ENCODE measurements around the gene STXBP5.

Gene STXBP5

DNA sequence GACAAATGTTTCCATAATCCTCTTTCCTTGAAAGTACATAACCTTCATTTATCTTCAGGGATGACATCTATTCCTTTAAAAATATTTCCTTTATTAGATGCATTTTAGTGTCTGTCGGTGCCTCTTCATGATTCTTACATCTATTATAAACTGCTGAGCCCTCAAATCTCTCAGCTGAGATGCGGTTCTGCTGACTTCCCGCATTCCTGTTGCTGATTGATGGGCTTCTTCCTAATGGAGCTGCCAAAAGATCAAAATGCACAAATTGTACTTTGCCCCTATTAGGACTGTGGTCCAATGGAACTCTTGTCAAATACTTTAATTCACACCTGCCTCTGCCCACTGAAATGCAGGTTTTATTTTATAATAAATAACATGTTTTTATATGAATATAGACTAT, 225.6 kb downstream of the STXBP5 start:
- H3K4me3 ChIP-seq (ENCODE audit: low read depth, low read length) = no peak overlapping the region
- no peaks in the 10 kb centered on the region for H3K9me3 ChIP-seq (ENCODE audit: control insufficient read depth, insufficient read depth, low read depth, low read length)
- H3K36me3 ChIP-seq (ENCODE audit: control insufficient read depth in 2 of 2, insufficient read depth in 1 of 2, low read length in 2 of 2) = no peaks in the 10 kb centered on the region
- no peaks in the 10 kb centered on the region for H3K4me1 ChIP-seq (ENCODE audit: control insufficient read depth, insufficient read depth, low read length)
- TF ChIP-seq ZNF48 (tag by site-specific recombination; IDR thresholded peaks at IDR 0.05) (no peak), ZNF664 (tag by site-specific recombination; IDR thresholded peaks at IDR 0.05) (no peak), ZIC2 (tag by site-specific recombination; IDR thresholded peaks at IDR 0.05) (no peak), OVOL3 (tag by site-specific recombination; IDR thresholded peaks at IDR 0.05) (no peak), ZNF555 (tag by site-specific recombination; conservative IDR thresholded peaks at IDR 0.05) (no peak), PRDM10 (tag by site-specific recombination; IDR thresholded peaks at IDR 0.05) (no peak), GFI1B (tag by site-specific recombination; IDR thresholded peaks at IDR 0.05) (no peak), ZNF174 (tag by site-specific recombination; IDR thresholded peaks at IDR 0.05) (no peak)
- ChIA-PET CTCF (no interaction called here), POLR2A (no interaction called here)
- no peak overlapping the region for H3K27ac ChIP-seq (ENCODE audit: extremely low read depth, low read depth, low read length)

- Histone ChIP-seq H3K9me3 (ENCODE audit: control insufficient read depth, insufficient read depth, low read depth, low read length) (no peaks in the 10 kb centered on the region), H3K4me1 (ENCODE audit: control insufficient read depth, insufficient read depth, low read length) (no peaks in the 10 kb centered on the region), H3K27ac (ENCODE audit: extremely low read depth, low read depth, low read length) (no peak overlapping the region), H3K36me3 (ENCODE audit: control insufficient read depth in 2 of 2, insufficient read depth in 1 of 2, low read length in 2 of 2) (no peaks in the 10 kb centered on the region), H3K4me3 (ENCODE audit: low read depth, low read length) (no peak overlapping the region)
- POLR2A ChIA-PET = no interaction called here
- TF ChIP-seq ZNF677 (tag by site-specific recombination; IDR thresholded peaks at IDR 0.05) = no peak
- no peak for TF ChIP-seq ZNF670 (tag by site-specific recombination; IDR thresholded peaks at IDR 0.05; ENCODE audit: low read depth)
- TF ChIP-seq TRIM28 (IDR thresholded peaks at IDR 0.05; ENCODE audit: borderline replicate concordance, low read length) = no peak
- TF ChIP-seq ZNF114 (tag by site-specific recombination; IDR thresholded peaks at IDR 0.05) = no peak
- no peak for TF ChIP-seq ZNF544 (tag by site-specific recombination; IDR thresholded peaks at IDR 0.05)
- no peak for TF ChIP-seq KLF8 (tag by site-specific recombination; IDR thresholded peaks at IDR 0.05)
- no peak for TF ChIP-seq ZNF521 (tag by site-specific recombination; IDR thresholded peaks at IDR 0.05)
- no peak for TF ChIP-seq WT1 (tag by site-specific recombination; IDR thresholded peaks at IDR 0.05)
- no peak for TF ChIP-seq ZNF2 (tag by site-specific recombination; IDR thresholded peaks at IDR 0.05)
- no peak for TF ChIP-seq ZNF561 (tag by site-specific recombination; IDR thresholded peaks at IDR 0.05; ENCODE audit: borderline replicate concordance)
- TF ChIP-seq ZXDB (tag by site-specific recombination; IDR thresholded peaks at IDR 0.05) = no peak
- no peak for TF ChIP-seq ZNF610 (tag by site-specific recombination; IDR thresholded peaks at IDR 0.05; ENCODE audit: borderline replicate concordance)
- TF ChIP-seq PRDM10 (tag by site-specific recombination; IDR thresholded peaks at IDR 0.05) = no peak
- no peak for TF ChIP-seq ZBTB8A (tag by site-specific recombination; IDR thresholded peaks at IDR 0.05)
- CTCF ChIA-PET = no interaction called here
Measured at GRCh38 chr6:147430811-147431210, 226.6 kb downstream of the STXBP5 start.

Data from HEK293 (cell line).